H1 (cell line): ENCODE measurements around the gene SERPINA6. TPM values are rescaled to one million over a fixed set of nuclear protein-coding genes. Genes with fewer than 3 reads are reported as not detected.

Experiments
- CTCF ChIA-PET: fragments of 300-600 bp; sonication (Branson Sonifier 250); formaldehyde crosslinking; loops from one replicate; lab custom pipeline; 2021; ENCODE audit not compliant: partially characterized antibody; lab: Charles Lee
- POLR2A ChIA-PET: fragments of 300-600 bp; sonication (Branson Sonifier 250); formaldehyde crosslinking; loops from one replicate; lab custom pipeline; 2021; ENCODE audit warnings: inconsistent platforms; ENCODE audit not compliant: partially characterized antibody; lab: Charles Lee
- DNase-seq, 2 experiments: peaks; one replicate each; pipeline versions ENCODE4 v3.0.0 to v3.0.0-alpha.2; 2010 to 2022; ENCODE audit warnings: low spot score in 2 of 2, low read depth in 1 of 2, mixed read lengths in 1 of 2
- FAIRE-seq: peaks from 2 replicates; lab custom pipeline; 2011; peaks lifted over from hg19 to GRCh38; lab: Jason Lieb, UNC
- H2AFZ ChIP-seq: 2 replicates; pipeline ENCODE4 v1.8.1; 2012; ENCODE audit warnings: low read length, inconsistent platforms
- H2AK5ac ChIP-seq: 2 replicates; pipeline ENCODE4 v1.6.1; 2013; ENCODE audit warnings: low read depth, low read length
- H2BK120ac ChIP-seq: replicated peaks from 2 replicates; pipeline ENCODE3; 2013; ENCODE audit warnings: low read depth, low read length, inconsistent platforms
- H2BK12ac ChIP-seq: 2 replicates; pipeline ENCODE4 v1.6.1; 2013; ENCODE audit warnings: low read depth, low read length
- H2BK15ac ChIP-seq: 2 replicates; pipeline ENCODE4 v1.6.1; 2013; ENCODE audit warnings: low read length
- H2BK20ac ChIP-seq: 2 replicates; pipeline ENCODE4 v1.6.1; 2013; ENCODE audit warnings: low read length
- H2BK5ac ChIP-seq: 2 replicates; pipeline ENCODE4 v1.6.1; 2013; ENCODE audit warnings: low read depth, low read length
- H3K14ac ChIP-seq: 2 replicates; pipeline ENCODE4 v1.6.1; 2013; ENCODE audit warnings: inconsistent platforms; ENCODE audit not compliant: insufficient read length
- H3K18ac ChIP-seq: 2 replicates; pipeline ENCODE4 v1.6.1; 2013; ENCODE audit warnings: low read length; ENCODE audit errors: extremely low read depth
- H3K23ac ChIP-seq: 2 replicates; pipeline ENCODE4 v1.6.1; 2013; ENCODE audit warnings: inconsistent platforms; ENCODE audit not compliant: insufficient read length
- H3K23me2 ChIP-seq: 2 replicates; pipeline ENCODE4 v1.6.1; 2013; ENCODE audit warnings: low read depth, low read length
- H3K27ac ChIP-seq: 2 replicates; pipeline ENCODE4 v1.6.1; 2011; ENCODE audit warnings: low read depth, low read length, inconsistent platforms
- H3K27me3 ChIP-seq, 4 experiments: replicated peaks in 1 of 4; 1 replicate in 1 of 4; 2 replicates in 3 of 4; pipeline versions ENCODE4 v1.6.1 to v1.8.1; 2011 to 2013; ENCODE audit warnings: low read length in 3 of 4, mild to moderate bottlenecking in 3 of 4, inconsistent platforms in 2 of 4, mixed read lengths in 2 of 4, moderate library complexity in 1 of 4; ENCODE audit not compliant: control insufficient read depth in 3 of 4, insufficient read depth in 3 of 4; ENCODE audit errors: extremely low read depth in 1 of 4
- H3K36me3 ChIP-seq, 4 experiments: 2 replicates each; pipeline versions ENCODE4 v1.6.1 to v1.8.1; 2011 to 2013; ENCODE audit warnings: mild to moderate bottlenecking in 4 of 4, low read length in 3 of 4, moderate library complexity in 2 of 4, control low read depth in 1 of 4, inconsistent platforms in 1 of 4; ENCODE audit not compliant: insufficient read depth in 4 of 4, control insufficient read depth in 2 of 4
- H3K4ac ChIP-seq: replicated peaks from 2 replicates; pipeline ENCODE3; 2013; ENCODE audit warnings: low read length, low read depth, mixed read lengths, inconsistent platforms; ENCODE audit not compliant: insufficient read length
- H3K4me1 ChIP-seq, 4 experiments: replicated peaks in 1 of 4; 1 replicate in 1 of 4; 2 replicates in 3 of 4; pipeline versions ENCODE4 v1.6.1 to v1.8.1; 2011 to 2013; ENCODE audit warnings: low read length in 3 of 4, inconsistent platforms in 2 of 4, mixed read lengths in 1 of 4; ENCODE audit not compliant: insufficient read depth in 4 of 4, control insufficient read depth in 3 of 4
- H3K4me2 ChIP-seq, 2 experiments: 2 replicates each; pipeline versions ENCODE4 v1.6.1 to v1.8.1; 2011 to 2013; ENCODE audit warnings: low read depth in 2 of 2, low read length in 2 of 2, control low read depth in 1 of 2, inconsistent platforms in 1 of 2, mild to moderate bottlenecking in 1 of 2; ENCODE audit not compliant: insufficient read depth in 1 of 2
- H3K4me3 ChIP-seq, 4 experiments: fragments of 200-600, 300-600 bp in 1 of 4; sonication (generic), shearing (Covaris generic), sonication (Bioruptor Twin) in 1 of 4; 2 replicates each; pipeline versions ENCODE4 v1.5.1 to v1.8.1; 2011 to 2016; ENCODE audit warnings: low read length in 4 of 4, low read depth in 3 of 4, control low read depth in 2 of 4, inconsistent platforms in 2 of 4, mild to moderate bottlenecking in 2 of 4, mixed read lengths in 1 of 4, moderate library complexity in 1 of 4; ENCODE audit not compliant: insufficient read depth in 2 of 4; ENCODE audit errors: extremely low read depth in 1 of 4
- H3K56ac ChIP-seq: replicated peaks from 2 replicates; pipeline ENCODE3; 2013; ENCODE audit warnings: low read depth, mild to moderate bottlenecking, mixed read lengths, low read length, inconsistent platforms; ENCODE audit not compliant: insufficient read length
- H3K79me1 ChIP-seq: 2 replicates; pipeline ENCODE4 v1.6.1; 2013; ENCODE audit warnings: low read depth, low read length, control low read depth
- H3K79me2 ChIP-seq, 2 experiments: 2 replicates each; pipeline versions ENCODE4 v1.6.1 to v1.8.1; 2012 to 2013; ENCODE audit warnings: low read length in 2 of 2, mild to moderate bottlenecking in 2 of 2, inconsistent platforms in 1 of 2; ENCODE audit not compliant: insufficient read depth in 2 of 2, control insufficient read depth in 1 of 2
- H3K9ac ChIP-seq, 4 experiments: replicated peaks in 1 of 4; 1 replicate in 1 of 4; 2 replicates in 3 of 4; pipeline versions ENCODE4 v1.6.1 to v1.8.1; 2011 to 2013; ENCODE audit warnings: low read depth in 3 of 4, low read length in 3 of 4, control low read depth in 2 of 4, mild to moderate bottlenecking in 2 of 4, moderate library complexity in 2 of 4, inconsistent platforms in 1 of 4; ENCODE audit errors: extremely low read depth in 1 of 4
- H3K9me3 ChIP-seq, 2 experiments: 2 replicates each; pipeline versions ENCODE4 v1.6.1 to v1.8.1; 2012 to 2013; ENCODE audit warnings: mild to moderate bottlenecking in 2 of 2, moderate library complexity in 2 of 2, control low read depth in 1 of 2, inconsistent platforms in 1 of 2, low read depth in 1 of 2, low read length in 1 of 2, mixed read lengths in 1 of 2; ENCODE audit not compliant: insufficient read depth in 2 of 2
- H4K20me1 ChIP-seq, 2 experiments: replicated peaks in 1 of 2; 2 replicates each; pipeline versions ENCODE3 to v1.8.1; 2011 to 2013; ENCODE audit warnings: inconsistent platforms in 2 of 2, low read length in 2 of 2, mild to moderate bottlenecking in 1 of 2; ENCODE audit not compliant: insufficient read depth in 2 of 2, control insufficient read depth in 1 of 2
- H4K5ac ChIP-seq: 2 replicates; pipeline ENCODE4 v1.6.1; 2013; ENCODE audit warnings: low read length, low read depth, mixed read lengths, inconsistent platforms; ENCODE audit not compliant: insufficient read length
- H4K8ac ChIP-seq: 2 replicates; pipeline ENCODE4 v1.8.0; 2013; ENCODE audit warnings: mild to moderate bottlenecking, moderate library complexity, low read length, inconsistent platforms; ENCODE audit not compliant: insufficient read depth; ENCODE audit errors: extremely low read depth
- H4K91ac ChIP-seq: replicated peaks from 2 replicates; pipeline ENCODE3; 2013; ENCODE audit warnings: low read length, mixed read lengths, inconsistent platforms; ENCODE audit not compliant: insufficient read length
- CBX5 ChIP-seq: fragments of 300-800, 300-1000 bp; sonication (generic); IDR thresholded peaks from 2 replicates; pipeline ENCODE4 v1.7.1; 2016; ENCODE audit warnings: antibody characterized with exemption, low read length, low read depth
- CEBPB ChIP-seq: IDR thresholded peaks from 2 replicates; pipeline ENCODE4 v1.6.1; 2012; ENCODE audit warnings: low read depth, low read length
- FOSL1 ChIP-seq: IDR thresholded peaks from 2 replicates; pipeline ENCODE4 v1.6.1; 2011; ENCODE audit warnings: mild to moderate bottlenecking, low read depth, low read length, moderate library complexity; ENCODE audit not compliant: insufficient read depth
- GABPA ChIP-seq: IDR thresholded peaks from 2 replicates; pipeline ENCODE4 v1.6.1; 2011; ENCODE audit warnings: mild to moderate bottlenecking, low read length, moderate library complexity, borderline replicate concordance; ENCODE audit not compliant: insufficient read depth
- POLR2A ChIP-seq, 2 experiments: IDR thresholded peaks; 1 replicate in 1 of 2; 2 replicates in 1 of 2; pipeline ENCODE4 v1.6.1; 2011; ENCODE audit warnings: low read depth in 2 of 2, low read length in 2 of 2, mild to moderate bottlenecking in 2 of 2; ENCODE audit errors: control extremely low read depth in 1 of 2
- RBBP5 ChIP-seq: IDR thresholded peaks from 2 replicates; pipeline ENCODE4 v1.7.1; 2012; ENCODE audit warnings: low read depth, mild to moderate bottlenecking, inconsistent platforms, low read length, moderate library complexity, borderline replicate concordance
- RFX5 ChIP-seq: IDR thresholded peaks from 2 replicates; pipeline ENCODE4 v1.6.1; 2011; ENCODE audit warnings: low read depth, low read length, improper control_type of control experiment, borderline replicate concordance
- SAP30 ChIP-seq: fragments of 300-600 bp; sonication (generic); IDR thresholded peaks from 2 replicates; pipeline ENCODE4 v1.7.1; 2012; ENCODE audit warnings: low read length, moderate library complexity, mild to moderate bottlenecking, inconsistent platforms; ENCODE audit not compliant: insufficient read depth, insufficient replicate concordance
- SIN3A ChIP-seq, 2 experiments: IDR thresholded peaks in 1 of 2; conservative IDR thresholded peaks in 1 of 2; 2 replicates each; pipeline ENCODE4 v1.6.1; 2011 to 2012; ENCODE audit warnings: low read length in 2 of 2, improper control_type of control experiment in 1 of 2, low read depth in 1 of 2, mild to moderate bottlenecking in 1 of 2
- SIX5 ChIP-seq: IDR thresholded peaks from 2 replicates; pipeline ENCODE4 v1.6.1; 2011; ENCODE audit warnings: mild to moderate bottlenecking, low read depth, low read length
- TAF1 ChIP-seq: IDR thresholded peaks from 2 replicates; pipeline ENCODE4 v1.6.1; 2011; ENCODE audit warnings: mild to moderate bottlenecking, low read depth, low read length
- TBP ChIP-seq: IDR thresholded peaks from 2 replicates; pipeline ENCODE4 v1.6.1; 2011; ENCODE audit warnings: low read depth, low read length, improper control_type of control experiment
- WGBS, 2 experiments: shearing (Covaris generic) in 1 of 2; methylation state at CpG; one replicate each; pipeline versions ENCODE4 v1.1.6 to v1.1.7; 2013 to 2015; ENCODE audit warnings: low lambda C conversion rate in 2 of 2, mixed read lengths in 2 of 2, inconsistent platforms in 1 of 2, low coverage in 1 of 2, missing lambda C conversion rate in 1 of 2; ENCODE audit not compliant: insufficient replicate concordance in 2 of 2, insufficient coverage in 1 of 2, insufficient read length in 1 of 2; ENCODE audit errors: extremely low coverage in 1 of 2, missing lambda C conversion rate in 1 of 2; 5-methylcytosine and 5-hydroxymethylcytosine counted together
- polyA plus RNA-seq, 7 experiments: library from polyadenylated mRNA; depleted of rRNA in 3 of 7; stranded (reverse) in 5 of 7; unstranded in 2 of 7; fragments of >200 nt in 5 of 7; fragments of 200-250 nt in 2 of 7; gene quantifications; 1 replicate in 5 of 7; 2 replicates in 1 of 7; 4 replicates in 1 of 7; pipeline versions ENCODE4 v1.2.1 to v1.2.3, GENCODE V29; 2011 to 2013; ENCODE audit warnings: missing spikeins in 2 of 7, mixed read lengths in 2 of 7
- total RNA-seq: library from RNA; stranded (reverse); fragmentation: NEBNext Ultra II Directional; extraction: Animal tissue kit (Norgen Biotek cat#: 25700); gene quantifications from 2 replicates; pipeline ENCODE4 v1.2.1, GENCODE V29; 2021
- TF ChIP-seq, protein P1 (sequence below): IDR thresholded peaks from 2 replicates; pipeline ENCODE4 v1.6.1; 2011; ENCODE audit warnings: low read depth, mild to moderate bottlenecking, low read length; ENCODE audit not compliant: insufficient read depth

SERPINA6 gene
- total and polyA plus RNA-seq, 2 of the 8 experiments (the other 6 are each of a cell fraction or from before 2014, with no cell fraction given) = not detected

DNA sequence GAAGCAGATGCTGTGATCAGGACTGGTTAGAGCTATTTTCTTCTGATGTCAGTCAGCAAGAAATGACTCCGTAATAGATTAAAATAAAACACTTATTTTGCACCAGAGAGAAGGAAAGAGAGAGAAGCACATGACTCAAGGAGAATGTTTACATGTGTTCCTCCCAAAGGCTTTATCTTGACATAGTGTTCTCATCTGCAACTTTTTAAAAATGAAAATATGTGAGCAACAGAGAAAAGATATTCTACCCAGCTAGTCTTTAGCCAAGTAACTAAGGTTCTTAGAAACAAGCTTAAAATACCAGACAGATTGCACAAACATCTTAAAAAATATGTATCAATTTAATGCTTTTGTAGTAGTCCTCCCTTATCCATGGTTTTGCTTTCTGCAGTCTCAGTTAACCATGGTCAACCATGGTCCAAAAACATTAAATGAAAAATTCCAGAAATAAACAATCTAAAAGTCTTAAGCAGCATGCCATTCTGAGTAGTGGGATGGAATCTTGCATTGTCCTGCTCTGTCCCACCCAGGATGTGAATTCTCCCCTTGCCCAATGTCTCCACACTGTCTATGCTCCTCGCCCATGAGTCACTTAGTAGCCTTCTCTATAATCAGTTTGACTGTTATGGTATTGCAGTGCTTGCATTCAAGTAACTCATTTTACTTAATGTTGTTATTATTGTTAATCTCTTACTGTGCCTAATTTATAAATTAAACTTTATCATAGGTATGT lies 40.0 kb downstream of the SERPINA6 start:
- no peak overlapping the region for H3K4me3 ChIP-seq
- H3K27ac ChIP-seq = no peak overlapping the region
- no peak overlapping the region for H3K18ac ChIP-seq
- H2BK20ac ChIP-seq = no peak overlapping the region
- no peak overlapping the region for H3K23ac ChIP-seq
- no peaks in the 10 kb centered on the region for H3K79me2 ChIP-seq
- no peak overlapping the region for H2BK5ac ChIP-seq
- no peak for DNase-seq
- H4K20me1 ChIP-seq = no peaks in the 10 kb centered on the region
- H3K79me1 ChIP-seq = no peaks in the 10 kb centered on the region
- H3K36me3 ChIP-seq = no peaks in the 10 kb centered on the region; a peak in 1 of 8 replicates
- H3K4ac ChIP-seq = no peak overlapping the region
- H4K91ac ChIP-seq = no peak overlapping the region
- no peaks in the 10 kb centered on the region for H3K27me3 ChIP-seq
- no peak overlapping the region for H2AK5ac ChIP-seq
- CTCF ChIA-PET = interaction anchor here (1.2 to 1.6 kb wide), 2 partner anchors 22 to 151 kb away, joined by 3 to 4 read pairs; no protein-coding TSS in a partner anchor
- no peaks in the 10 kb centered on the region for H3K4me1 ChIP-seq
- H2BK120ac ChIP-seq = no peak overlapping the region
- POLR2A ChIA-PET = no interaction called here
- H4K8ac ChIP-seq = no peak overlapping the region
- no peak overlapping the region for H2AFZ ChIP-seq
- no peak overlapping the region for H2BK15ac ChIP-seq
- H3K23me2 ChIP-seq = no peaks in the 10 kb centered on the region
- 89% methylated on average over 2 of the region's 2 CpGs; no CpG with 5 or more reads in 1 of the 2 experiments for WGBS, 2 experiments
- H3K9me3 ChIP-seq = no peaks in the 10 kb centered on the region
- H2BK12ac ChIP-seq = no peak overlapping the region
- FAIRE-seq = no peak
- H3K4me2 ChIP-seq = no peak overlapping the region
- no peak overlapping the region for H4K5ac ChIP-seq
- no peak overlapping the region for H3K9ac ChIP-seq
- no peak overlapping the region for H3K14ac ChIP-seq
- no peak overlapping the region for H3K56ac ChIP-seq
- TF ChIP-seq, protein P1, sequence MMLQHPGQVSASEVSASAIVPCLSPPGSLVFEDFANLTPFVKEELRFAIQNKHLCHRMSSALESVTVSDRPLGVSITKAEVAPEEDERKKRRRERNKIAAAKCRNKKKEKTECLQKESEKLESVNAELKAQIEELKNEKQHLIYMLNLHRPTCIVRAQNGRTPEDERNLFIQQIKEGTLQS = no peak
- TF ChIP-seq SIX5 (no peak), FOSL1 (no peak), POLR2A (IDR thresholded peaks at IDR 0.05; ENCODE audit: control extremely low read depth in 1 of 2, low read depth in 2 of 2, low read length in 2 of 2) (no peak), GABPA (no peak), CBX5 (no peak), RBBP5 (no peak), CEBPB (no peak), SAP30 (no peak), RFX5 (no peak), TAF1 (no peak), SIN3A (conservative IDR thresholded peaks at IDR 0.05 in 1 of 2, IDR thresholded peaks at IDR 0.05 in 1 of 2; ENCODE audit: low read depth in 1 of 2, low read length in 2 of 2) (no peak), TBP (no peak)
